ENCODE data around the gene RBM48.
"Not testable (repeated sequence)": the region's sequence is repeated elsewhere in the genome, so short reads cannot be mapped to it uniquely, and the experiment has no call there.

The RBM48 gene

DNA sequence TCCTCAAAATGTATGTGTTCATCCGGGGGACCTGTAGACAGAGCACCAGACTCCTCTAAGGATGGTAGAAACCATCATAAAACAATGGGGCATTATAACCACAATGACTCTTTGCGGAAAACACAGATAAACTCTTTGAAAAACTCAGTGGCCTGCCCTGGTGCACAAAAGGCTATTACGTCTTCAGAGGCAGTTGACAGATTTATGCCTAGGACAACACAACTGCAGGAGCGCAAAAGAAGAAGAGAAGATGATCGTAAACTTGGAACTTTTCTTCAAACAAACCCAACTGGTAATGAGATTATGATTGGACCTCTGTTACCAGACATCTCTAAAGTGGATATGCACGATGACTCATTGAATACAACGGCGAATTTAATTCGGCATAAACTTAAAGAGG, 6.0 kb downstream of the RBM48 start:
- DNase-seq: no peak
- no peak overlapping the region for H3K4me3 ChIP-seq (ENCODE audit: low read length)
- TF ChIP-seq EZH2phosphoT487 (IDR thresholded peaks at IDR 0.05; ENCODE audit: low read length) (no peak), EZH2 (optimal IDR thresholded peaks at IDR 0.05; ENCODE audit: low read depth, low read length) (no peak)
- TF ChIP-seq, protein P1, sequence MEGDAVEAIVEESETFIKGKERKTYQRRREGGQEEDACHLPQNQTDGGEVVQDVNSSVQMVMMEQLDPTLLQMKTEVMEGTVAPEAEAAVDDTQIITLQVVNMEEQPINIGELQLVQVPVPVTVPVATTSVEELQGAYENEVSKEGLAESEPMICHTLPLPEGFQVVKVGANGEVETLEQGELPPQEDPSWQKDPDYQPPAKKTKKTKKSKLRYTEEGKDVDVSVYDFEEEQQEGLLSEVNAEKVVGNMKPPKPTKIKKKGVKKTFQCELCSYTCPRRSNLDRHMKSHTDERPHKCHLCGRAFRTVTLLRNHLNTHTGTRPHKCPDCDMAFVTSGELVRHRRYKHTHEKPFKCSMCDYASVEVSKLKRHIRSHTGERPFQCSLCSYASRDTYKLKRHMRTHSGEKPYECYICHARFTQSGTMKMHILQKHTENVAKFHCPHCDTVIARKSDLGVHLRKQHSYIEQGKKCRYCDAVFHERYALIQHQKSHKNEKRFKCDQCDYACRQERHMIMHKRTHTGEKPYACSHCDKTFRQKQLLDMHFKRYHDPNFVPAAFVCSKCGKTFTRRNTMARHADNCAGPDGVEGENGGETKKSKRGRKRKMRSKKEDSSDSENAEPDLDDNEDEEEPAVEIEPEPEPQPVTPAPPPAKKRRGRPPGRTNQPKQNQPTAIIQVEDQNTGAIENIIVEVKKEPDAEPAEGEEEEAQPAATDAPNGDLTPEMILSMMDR (IDR thresholded peaks at IDR 0.05; ENCODE audit: low read length): no peak
- no peaks in the 10 kb centered on the region for H3K9me2 ChIP-seq (replicated peaks; ENCODE audit: insufficient read depth, low read length)
- H3F3A ChIP-seq (ENCODE audit: insufficient read depth, low read length): no peaks in the 10 kb centered on the region
- H4K20me1 ChIP-seq (ENCODE audit: insufficient read depth, low read length): no peaks in the 10 kb centered on the region
- no peaks in the 10 kb centered on the region for H3K27me3 ChIP-seq (replicated peaks; ENCODE audit: insufficient read depth, low read length)
- no peak overlapping the region for H2AFZ ChIP-seq (ENCODE audit: low read length)
- no peak overlapping the region for H3K9ac ChIP-seq (ENCODE audit: low read length)
- peaks cover 14% of the 10 kb centered on the region; the same call in 1 of the 2 replicates for H3K36me3 ChIP-seq (replicated peaks; ENCODE audit: insufficient read depth, low read length)
- no peak overlapping the region for H3K4me2 ChIP-seq (ENCODE audit: low read depth, low read length)
- H3K9me3 ChIP-seq (replicated peaks; ENCODE audit: insufficient read depth, low read length): no peaks in the 10 kb centered on the region
- peaks cover 8% of the 10 kb centered on the region for H3K79me2 ChIP-seq (ENCODE audit: low read length)
- H3K4me1 ChIP-seq (ENCODE audit: low read length): no peaks in the 10 kb centered on the region; the same call in 1 of the 2 replicates
- H3K27ac ChIP-seq (ENCODE audit: low read length): no peak overlapping the region

DNA sequence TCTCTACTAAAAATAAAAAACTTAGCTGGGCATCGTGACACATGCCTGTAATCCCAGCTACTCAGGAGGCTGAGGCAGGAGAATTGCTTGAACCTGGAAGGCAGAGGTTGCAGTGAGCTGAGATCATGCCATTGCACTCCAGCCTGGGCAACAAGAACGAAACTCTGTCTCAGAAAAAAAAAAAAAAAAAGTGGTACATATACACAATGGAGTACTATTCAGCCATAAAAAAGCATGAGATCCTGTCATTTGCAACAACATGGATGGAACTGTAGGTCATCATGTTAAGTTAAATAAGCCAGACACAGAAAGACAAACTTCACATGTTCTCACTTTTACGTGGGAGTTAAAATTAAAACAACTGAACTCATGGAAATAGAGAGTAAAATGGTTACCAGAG, 14.9 kb downstream of the RBM48 start:
- not testable (repeated sequence) for H3K9me3 ChIP-seq (replicated peaks; ENCODE audit: insufficient read depth, low read length)

DNA sequence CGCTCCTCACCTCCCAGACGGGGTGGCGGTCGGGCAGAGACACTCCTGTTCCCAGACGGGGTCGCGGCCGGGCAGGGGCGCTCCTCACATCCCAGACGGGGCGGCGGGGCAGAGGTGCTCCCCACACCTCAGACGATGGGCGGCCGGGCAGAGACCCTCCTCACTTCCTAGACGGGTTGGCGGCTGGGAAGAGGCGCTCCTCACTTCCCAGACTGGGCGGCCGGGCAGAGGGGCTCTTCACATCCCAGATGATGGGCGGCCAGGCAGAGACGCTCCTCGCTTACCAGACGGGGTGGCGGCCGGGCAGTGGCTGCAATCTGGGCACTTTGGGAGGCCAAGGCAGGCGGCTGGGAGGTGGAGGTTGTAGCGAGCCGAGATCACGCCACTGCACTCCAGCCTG, 16.5 kb downstream of the RBM48 start:
- H3K9ac ChIP-seq (ENCODE audit: low read length); H3K4me1 ChIP-seq (ENCODE audit: low read length); H3K9me2 ChIP-seq (replicated peaks; ENCODE audit: insufficient read depth, low read length); H4K20me1 ChIP-seq (ENCODE audit: insufficient read depth, low read length); H3K27me3 ChIP-seq (replicated peaks; ENCODE audit: insufficient read depth, low read length); H3F3A ChIP-seq (ENCODE audit: insufficient read depth, low read length); H3K27ac ChIP-seq (ENCODE audit: low read length); H3K4me3 ChIP-seq (ENCODE audit: low read length); H3K79me2 ChIP-seq (ENCODE audit: low read length); H2AFZ ChIP-seq (ENCODE audit: low read length); DNase-seq; H3K9me3 ChIP-seq (replicated peaks; ENCODE audit: insufficient read depth, low read length); H3K4me2 ChIP-seq (ENCODE audit: low read depth, low read length); H3K36me3 ChIP-seq (replicated peaks; ENCODE audit: insufficient read depth, low read length): not testable (repeated sequence)

More for the DNA sequence above, 14.9 kb downstream of the RBM48 start:
- not testable (repeated sequence) for H3F3A ChIP-seq (ENCODE audit: insufficient read depth, low read length); H3K27ac ChIP-seq (ENCODE audit: low read length); H2AFZ ChIP-seq (ENCODE audit: low read length); H3K4me2 ChIP-seq (ENCODE audit: low read depth, low read length); H3K79me2 ChIP-seq (ENCODE audit: low read length); H3K9ac ChIP-seq (ENCODE audit: low read length); H3K4me3 ChIP-seq (ENCODE audit: low read length); H3K36me3 ChIP-seq (replicated peaks; ENCODE audit: insufficient read depth, low read length); DNase-seq; H3K27me3 ChIP-seq (replicated peaks; ENCODE audit: insufficient read depth, low read length); H4K20me1 ChIP-seq (ENCODE audit: insufficient read depth, low read length); H3K9me2 ChIP-seq (replicated peaks; ENCODE audit: insufficient read depth, low read length); H3K4me1 ChIP-seq (ENCODE audit: low read length)

DNA sequence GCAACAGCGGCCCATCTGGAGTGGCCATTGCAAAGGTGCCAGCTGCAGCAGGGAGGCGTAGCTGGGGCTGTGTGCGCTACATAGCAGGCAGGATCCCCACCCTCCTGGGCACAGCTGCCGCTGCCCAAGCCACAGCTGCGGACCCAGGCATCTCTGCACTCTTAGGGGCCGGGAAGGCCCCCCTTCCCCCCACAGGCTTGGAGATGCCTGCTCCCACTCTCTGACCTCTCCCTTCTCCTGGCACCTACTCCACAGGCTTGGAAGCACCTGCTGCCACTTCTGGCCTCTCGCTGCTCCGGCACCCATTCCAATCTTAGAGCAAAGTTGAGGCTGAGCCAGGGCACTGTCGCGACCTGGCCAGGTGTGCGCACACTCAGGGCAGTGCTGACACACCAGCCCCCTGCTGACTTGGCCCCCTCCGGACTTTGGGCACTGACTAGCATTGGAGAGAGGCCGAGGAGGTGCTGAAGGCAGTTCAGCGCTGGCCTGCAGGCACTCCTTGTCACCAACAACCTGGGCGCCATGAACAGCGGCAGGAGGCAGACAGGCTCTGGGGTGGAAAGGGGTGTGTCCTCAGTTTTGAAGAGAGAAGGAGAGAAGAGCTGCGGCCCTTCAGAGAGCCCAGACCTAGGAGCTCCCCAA, 18.4 kb downstream of the RBM48 start:
- Histone ChIP-seq H3K4me3 (ENCODE audit: low read length) (no peak overlapping the region), H3K27me3 (replicated peaks; ENCODE audit: insufficient read depth, low read length) (no peaks in the 10 kb centered on the region), H3K9me3 (replicated peaks; ENCODE audit: insufficient read depth, low read length) (no peaks in the 10 kb centered on the region), H2AFZ (ENCODE audit: low read length) (no peak overlapping the region), H3K9ac (ENCODE audit: low read length) (no peak overlapping the region), H3K27ac (ENCODE audit: low read length) (no peak overlapping the region), H3K36me3 (replicated peaks; ENCODE audit: insufficient read depth, low read length) (no peaks in the 10 kb centered on the region), H3K79me2 (ENCODE audit: low read length) (no peaks in the 10 kb centered on the region), H3K9me2 (replicated peaks; ENCODE audit: insufficient read depth, low read length) (no peaks in the 10 kb centered on the region), H3K4me2 (ENCODE audit: low read depth, low read length) (no peak overlapping the region), H3F3A (ENCODE audit: insufficient read depth, low read length) (no peaks in the 10 kb centered on the region), H3K4me1 (ENCODE audit: low read length) (no peaks in the 10 kb centered on the region), H4K20me1 (ENCODE audit: insufficient read depth, low read length) (no peaks in the 10 kb centered on the region)
- TF ChIP-seq, protein P1 (IDR thresholded peaks at IDR 0.05; ENCODE audit: low read length): no peak
- no peak for TF ChIP-seq EZH2phosphoT487 (IDR thresholded peaks at IDR 0.05; ENCODE audit: low read length)
- DNase-seq: no peak
